Neural cell (in vitro differentiated cells): ENCODE results near the gene URI1. TPM values are rescaled to one million over a fixed set of nuclear protein-coding genes. Genes with fewer than 3 reads are reported as not detected.
"Not testable (repeated sequence)": the region's sequence is repeated elsewhere in the genome, so short reads cannot be mapped to it uniquely, and the experiment has no call there.

Experiments used
- H2AFZ ChIP-seq: fragments of 200-600, 300-800 bp; sonication (generic), shearing (Covaris generic); 2 replicates; pipeline ENCODE4 v1.6.0; 2014; ENCODE audit warnings: low read depth, mild to moderate bottlenecking, antibody characterized with exemption, low read length, moderate library complexity
- H3F3A ChIP-seq: fragments of 200-600 bp; shearing (Covaris generic); 2 replicates; pipeline ENCODE4 v1.6.1; 2016; ENCODE audit warnings: mild to moderate bottlenecking, moderate library complexity, mixed read lengths, antibody characterized with exemption, low read length; ENCODE audit not compliant: insufficient read depth, poor library complexity, severe bottlenecking
- H3K27ac ChIP-seq: fragments of 200-600, 300-800 bp; sonication (generic), shearing (Covaris generic); 2 replicates; pipeline ENCODE4 v1.5.1; 2014; ENCODE audit warnings: mild to moderate bottlenecking, low read length, moderate library complexity
- H3K27me3 ChIP-seq: fragments of 300-800, 200-600 bp; sonication (generic), shearing (Covaris generic); 2 replicates; pipeline ENCODE4 v1.6.0; 2014; ENCODE audit warnings: mild to moderate bottlenecking, low read depth, low read length, moderate library complexity; ENCODE audit not compliant: insufficient read depth
- H3K36me3 ChIP-seq: fragments of 300-800, 200-600 bp; sonication (generic), shearing (Covaris generic); 2 replicates; pipeline ENCODE4 v1.5.1; 2014; ENCODE audit warnings: mild to moderate bottlenecking, antibody characterized with exemption, low read length, moderate library complexity; ENCODE audit not compliant: insufficient read depth
- H3K4me2 ChIP-seq: fragments of 300-800, 200-600 bp; sonication (generic), shearing (Covaris generic); 2 replicates; pipeline ENCODE4 v1.6.0; 2014; ENCODE audit warnings: mild to moderate bottlenecking, low read length
- H3K4me3 ChIP-seq: fragments of 300-800, 200-600 bp; sonication (generic), shearing (Covaris generic); 2 replicates; pipeline ENCODE4 v1.5.1; 2014; ENCODE audit warnings: mild to moderate bottlenecking, low read length, moderate library complexity
- H3K79me2 ChIP-seq: fragments of 200-600 bp; shearing (Covaris generic); replicated peaks from 2 replicates; pipeline ENCODE4 v1.6.0; 2014; ENCODE audit warnings: mild to moderate bottlenecking, low read length, moderate library complexity; ENCODE audit not compliant: insufficient read depth
- H3K9ac ChIP-seq: fragments of 300-800, 200-600 bp; sonication (generic), shearing (Covaris generic); 2 replicates; pipeline ENCODE4 v1.6.1; 2016; ENCODE audit warnings: mild to moderate bottlenecking, low read length, mixed read lengths
- H3K9me2 ChIP-seq: fragments of 200-600 bp; shearing (Covaris generic); 2 replicates; pipeline ENCODE4 v1.6.1; 2016; ENCODE audit warnings: mild to moderate bottlenecking, low read length, mixed read lengths; ENCODE audit not compliant: insufficient read depth
- H3K9me3 ChIP-seq: fragments of 200-600, 300-800 bp; sonication (generic), shearing (Covaris generic); 2 replicates; pipeline ENCODE4 v1.6.1; 2016; ENCODE audit warnings: mild to moderate bottlenecking, mixed run types, low read length, moderate library complexity, mixed read lengths
- H4K20me1 ChIP-seq: fragments of 200-600 bp; shearing (Covaris generic); 2 replicates; pipeline ENCODE4 v1.6.1; 2016; ENCODE audit warnings: mild to moderate bottlenecking, mixed run types; ENCODE audit not compliant: insufficient read depth
- EP300 ChIP-seq: fragments of 450-650 bp; conservative IDR thresholded peaks from 2 replicates; pipeline ENCODE4 v1.6.1; 2014; ENCODE audit warnings: antibody characterized with exemption, mild to moderate bottlenecking, moderate library complexity; ENCODE audit not compliant: poor library complexity, severe bottlenecking
- EZH2 ChIP-seq: fragments of 200-600, 300-800 bp; shearing (Covaris generic), sonication (generic); IDR thresholded peaks from 2 replicates; pipeline ENCODE4 v1.6.1; 2014; ENCODE audit warnings: antibody characterized with exemption, low read length, borderline replicate concordance, mild to moderate bottlenecking; ENCODE audit not compliant: insufficient read depth, poor library complexity, severe bottlenecking
- MXI1 ChIP-seq: fragments of 450-650 bp; conservative IDR thresholded peaks from 2 replicates; pipeline ENCODE4 v1.6.1; 2014; ENCODE audit warnings: antibody characterized with exemption, mild to moderate bottlenecking; ENCODE audit not compliant: poor library complexity, severe bottlenecking
- POLR2AphosphoS5 ChIP-seq: IDR thresholded peaks from 2 replicates; pipeline ENCODE4 v1.6.1; 2012
- RAD21 ChIP-seq: fragments of 450-650 bp; conservative IDR thresholded peaks from 2 replicates; pipeline ENCODE4 v1.6.1; 2014; ENCODE audit warnings: antibody characterized with exemption, mild to moderate bottlenecking, moderate library complexity
- SMC3 ChIP-seq: fragments of 450-650 bp; conservative IDR thresholded peaks from 2 replicates; pipeline ENCODE4 v1.6.1; 2014; ENCODE audit warnings: antibody characterized with exemption, mild to moderate bottlenecking, moderate library complexity; ENCODE audit not compliant: poor library complexity
- TAF1 ChIP-seq: IDR thresholded peaks from 2 replicates; pipeline ENCODE4 v1.6.1; 2012; ENCODE audit warnings: low read depth
- polyA plus RNA-seq: library from polyadenylated mRNA; depleted of rRNA; stranded (reverse); fragments of >200 nt; gene quantifications from 2 replicates; pipeline ENCODE4 v1.2.3, GENCODE V29; 2014
- TF ChIP-seq, protein P1 (sequence below): fragments of 450-650 bp; IDR thresholded peaks from 2 replicates; pipeline ENCODE4 v1.5.1; 2014; ENCODE audit warnings: antibody characterized with exemption, mild to moderate bottlenecking, moderate library complexity; ENCODE audit not compliant: poor library complexity, severe bottlenecking
- TF ChIP-seq, protein P2 (sequence below): IDR thresholded peaks from 2 replicates; pipeline ENCODE4 v1.6.1; 2012; ENCODE audit warnings: borderline replicate concordance

URI1 gene
- polyA plus RNA-seq, 1 donor from 2014 or later = 55.4 TPM

DNA sequence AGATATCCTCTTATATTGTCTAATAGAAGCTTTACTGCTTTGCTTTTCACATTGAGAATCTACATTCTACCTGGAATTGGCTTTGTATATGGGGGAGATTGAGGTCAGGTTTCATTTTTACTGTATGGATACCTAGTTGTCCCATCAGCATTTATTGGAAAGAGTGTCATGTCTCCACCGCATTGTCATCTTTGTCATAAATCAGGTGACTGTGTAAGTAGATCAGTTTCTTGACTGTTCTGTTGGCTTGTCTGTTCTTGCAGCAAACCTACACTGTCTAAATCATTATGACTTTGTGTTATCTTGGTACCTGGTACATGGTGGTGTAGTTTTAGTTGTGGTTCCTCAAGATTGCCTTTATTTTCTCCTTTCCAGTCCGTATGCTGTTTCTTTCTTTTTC is 5.8 kb downstream of the URI1 start:
- H2AFZ ChIP-seq = no peak overlapping the region
- H3K36me3 ChIP-seq = no peaks in the 10 kb centered on the region
- H4K20me1 ChIP-seq = no peaks in the 10 kb centered on the region
- H3K9me2 ChIP-seq = no peaks in the 10 kb centered on the region
- no peak overlapping the region for H3K4me2 ChIP-seq
- H3K9me3 ChIP-seq = no peaks in the 10 kb centered on the region
- no peaks in the 10 kb centered on the region for H3K27me3 ChIP-seq
- H3K79me2 ChIP-seq = peaks cover 50% of the 10 kb centered on the region
- no peak overlapping the region for H3K4me3 ChIP-seq
- H3K9ac ChIP-seq = no peak overlapping the region
- TF ChIP-seq, protein P1, sequence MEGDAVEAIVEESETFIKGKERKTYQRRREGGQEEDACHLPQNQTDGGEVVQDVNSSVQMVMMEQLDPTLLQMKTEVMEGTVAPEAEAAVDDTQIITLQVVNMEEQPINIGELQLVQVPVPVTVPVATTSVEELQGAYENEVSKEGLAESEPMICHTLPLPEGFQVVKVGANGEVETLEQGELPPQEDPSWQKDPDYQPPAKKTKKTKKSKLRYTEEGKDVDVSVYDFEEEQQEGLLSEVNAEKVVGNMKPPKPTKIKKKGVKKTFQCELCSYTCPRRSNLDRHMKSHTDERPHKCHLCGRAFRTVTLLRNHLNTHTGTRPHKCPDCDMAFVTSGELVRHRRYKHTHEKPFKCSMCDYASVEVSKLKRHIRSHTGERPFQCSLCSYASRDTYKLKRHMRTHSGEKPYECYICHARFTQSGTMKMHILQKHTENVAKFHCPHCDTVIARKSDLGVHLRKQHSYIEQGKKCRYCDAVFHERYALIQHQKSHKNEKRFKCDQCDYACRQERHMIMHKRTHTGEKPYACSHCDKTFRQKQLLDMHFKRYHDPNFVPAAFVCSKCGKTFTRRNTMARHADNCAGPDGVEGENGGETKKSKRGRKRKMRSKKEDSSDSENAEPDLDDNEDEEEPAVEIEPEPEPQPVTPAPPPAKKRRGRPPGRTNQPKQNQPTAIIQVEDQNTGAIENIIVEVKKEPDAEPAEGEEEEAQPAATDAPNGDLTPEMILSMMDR = no peak
- TF ChIP-seq EZH2 (no peak), TAF1 (no peak), EP300 (no peak)
- H3F3A ChIP-seq = no peaks in the 10 kb centered on the region
- no peak overlapping the region for H3K27ac ChIP-seq

DNA sequence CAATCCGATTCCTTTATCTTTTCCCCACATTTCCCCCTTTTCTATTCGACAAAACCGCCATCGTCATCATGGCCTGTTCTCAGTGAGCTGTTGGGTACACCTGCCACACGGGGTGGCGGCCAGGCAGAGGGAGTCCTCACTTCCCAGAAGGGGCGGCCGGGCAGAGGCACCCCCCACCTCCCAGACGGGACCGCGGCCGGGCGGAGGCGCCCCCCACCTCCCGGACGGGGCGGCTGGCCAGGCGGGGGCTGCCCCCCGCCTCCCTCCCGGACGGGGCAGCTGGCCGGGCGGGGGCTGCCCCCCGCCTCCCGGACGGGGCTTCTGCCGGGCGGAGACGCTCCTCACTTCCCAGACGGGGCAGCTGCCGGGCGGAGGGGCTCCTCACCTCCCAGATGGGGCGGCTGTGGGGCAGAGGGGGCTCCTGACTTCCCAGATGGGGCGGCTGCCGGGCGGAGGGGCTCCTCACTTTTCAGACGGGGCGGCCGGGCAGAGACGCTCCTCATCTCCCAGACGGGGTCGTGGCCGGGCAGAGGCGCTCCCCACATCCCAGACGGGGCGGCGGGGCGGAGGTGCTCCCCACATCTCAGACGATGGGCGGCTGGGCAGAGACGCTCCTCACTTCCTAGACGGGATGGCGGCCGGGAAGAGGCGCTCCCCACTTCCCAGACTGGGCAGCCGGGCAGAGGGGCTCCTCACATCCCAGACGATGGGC is 6.9 kb downstream of the URI1 start:
- H3K36me3 ChIP-seq, H3F3A ChIP-seq, H4K20me1 ChIP-seq, H3K27ac ChIP-seq, H3K9ac ChIP-seq, H3K27me3 ChIP-seq, H3K4me2 ChIP-seq, H2AFZ ChIP-seq, H3K4me3 ChIP-seq, H3K9me3 ChIP-seq, H3K9me2 ChIP-seq: not testable (repeated sequence)
- H3K79me2 ChIP-seq = peaks cover 51% of the 10 kb centered on the region

DNA sequence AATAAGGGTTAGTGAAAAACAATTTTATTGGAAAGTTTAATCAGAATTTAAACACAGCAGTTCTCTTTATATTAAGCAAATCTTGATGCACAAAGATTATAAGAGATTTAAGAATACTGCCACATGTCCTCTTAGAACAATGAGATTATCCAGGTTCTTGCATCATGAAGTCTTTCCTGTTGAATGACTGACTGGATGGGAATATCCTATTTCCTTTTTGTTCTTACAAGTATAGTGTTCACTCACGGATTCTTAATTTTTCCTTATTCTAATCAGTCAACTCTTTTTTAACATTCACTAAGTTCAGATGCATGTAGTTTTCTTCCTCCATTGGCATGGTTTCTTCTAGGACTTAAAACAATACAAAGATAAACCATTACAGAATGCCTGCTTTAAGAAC is 10.1 kb downstream of the URI1 start:
- H3K9ac ChIP-seq = no peak overlapping the region
- TF ChIP-seq TAF1 = no peak
- no peak for TF ChIP-seq POLR2AphosphoS5
- no peak for TF ChIP-seq EP300
- TF ChIP-seq, protein P2, sequence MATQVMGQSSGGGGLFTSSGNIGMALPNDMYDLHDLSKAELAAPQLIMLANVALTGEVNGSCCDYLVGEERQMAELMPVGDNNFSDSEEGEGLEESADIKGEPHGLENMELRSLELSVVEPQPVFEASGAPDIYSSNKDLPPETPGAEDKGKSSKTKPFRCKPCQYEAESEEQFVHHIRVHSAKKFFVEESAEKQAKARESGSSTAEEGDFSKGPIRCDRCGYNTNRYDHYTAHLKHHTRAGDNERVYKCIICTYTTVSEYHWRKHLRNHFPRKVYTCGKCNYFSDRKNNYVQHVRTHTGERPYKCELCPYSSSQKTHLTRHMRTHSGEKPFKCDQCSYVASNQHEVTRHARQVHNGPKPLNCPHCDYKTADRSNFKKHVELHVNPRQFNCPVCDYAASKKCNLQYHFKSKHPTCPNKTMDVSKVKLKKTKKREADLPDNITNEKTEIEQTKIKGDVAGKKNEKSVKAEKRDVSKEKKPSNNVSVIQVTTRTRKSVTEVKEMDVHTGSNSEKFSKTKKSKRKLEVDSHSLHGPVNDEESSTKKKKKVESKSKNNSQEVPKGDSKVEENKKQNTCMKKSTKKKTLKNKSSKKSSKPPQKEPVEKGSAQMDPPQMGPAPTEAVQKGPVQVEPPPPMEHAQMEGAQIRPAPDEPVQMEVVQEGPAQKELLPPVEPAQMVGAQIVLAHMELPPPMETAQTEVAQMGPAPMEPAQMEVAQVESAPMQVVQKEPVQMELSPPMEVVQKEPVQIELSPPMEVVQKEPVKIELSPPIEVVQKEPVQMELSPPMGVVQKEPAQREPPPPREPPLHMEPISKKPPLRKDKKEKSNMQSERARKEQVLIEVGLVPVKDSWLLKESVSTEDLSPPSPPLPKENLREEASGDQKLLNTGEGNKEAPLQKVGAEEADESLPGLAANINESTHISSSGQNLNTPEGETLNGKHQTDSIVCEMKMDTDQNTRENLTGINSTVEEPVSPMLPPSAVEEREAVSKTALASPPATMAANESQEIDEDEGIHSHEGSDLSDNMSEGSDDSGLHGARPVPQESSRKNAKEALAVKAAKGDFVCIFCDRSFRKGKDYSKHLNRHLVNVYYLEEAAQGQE = no peak
- no peak for TF ChIP-seq EZH2
- TF ChIP-seq MXI1 = no peak
- TF ChIP-seq RAD21 = no peak
- TF ChIP-seq SMC3 = no peak
- TF ChIP-seq, protein P1 = no peak
- H3K9me3 ChIP-seq = no peaks in the 10 kb centered on the region
- H4K20me1 ChIP-seq = no peaks in the 10 kb centered on the region
- no peaks in the 10 kb centered on the region for H3F3A ChIP-seq
- H3K4me3 ChIP-seq = no peak overlapping the region
- H3K27ac ChIP-seq = no peak overlapping the region
- H3K27me3 ChIP-seq = no peaks in the 10 kb centered on the region
- no peak overlapping the region for H2AFZ ChIP-seq
- no peaks in the 10 kb centered on the region for H3K9me2 ChIP-seq
- H3K36me3 ChIP-seq = no peaks in the 10 kb centered on the region
- H3K79me2 ChIP-seq = peaks cover 41% of the 10 kb centered on the region
- no peak overlapping the region for H3K4me2 ChIP-seq
